HG03558 (cell line): Measurements from ENCODE around the gene CMIP.

Experiments
- ATAC-seq: cut with Tn5 transposase; IDR thresholded peaks from one replicate; pipeline ENCODE4 v1.9.1; 2021; ENCODE audit warnings: moderate number of reproducible peaks; ENCODE audit not compliant: unreplicated experiment; ENCODE audit errors: extremely low read depth

Gene CMIP

DNA sequence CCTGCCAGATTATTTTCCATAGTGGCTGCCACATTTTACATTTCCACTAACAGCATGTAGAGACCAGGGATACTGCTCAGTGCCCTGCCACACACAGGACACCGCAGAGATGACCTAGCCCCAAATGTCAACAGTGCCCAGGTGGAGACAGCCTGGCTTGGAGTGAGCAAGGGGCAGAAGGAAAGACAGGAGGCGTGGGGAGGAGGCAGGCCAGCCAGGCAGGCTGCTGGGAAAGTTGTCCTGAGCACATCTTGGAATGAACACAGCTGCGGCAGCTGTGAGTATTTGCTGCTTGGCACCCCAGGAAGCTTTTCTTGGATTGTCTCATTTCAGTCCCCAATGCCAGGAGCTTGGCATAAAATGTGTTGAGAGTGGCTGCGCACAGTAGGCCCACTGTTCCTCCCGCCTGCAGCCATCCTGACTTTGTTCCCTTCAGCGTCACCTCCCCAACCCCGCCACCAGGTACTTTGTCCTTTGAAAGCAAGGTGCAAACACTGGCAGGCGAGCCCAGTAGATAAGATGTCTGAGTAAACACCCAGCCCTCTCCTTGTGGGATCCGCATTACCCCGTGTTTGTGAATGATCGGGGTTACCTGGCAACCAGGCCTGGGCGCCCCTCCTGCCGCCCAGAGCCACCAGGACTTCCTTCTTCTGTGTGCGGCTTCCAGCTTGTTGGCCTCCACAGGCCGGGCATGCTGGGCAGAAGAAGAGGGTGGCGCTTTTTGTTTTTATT is 114.0 kb downstream of the CMIP start:
- ATAC-seq: no peak

DNA sequence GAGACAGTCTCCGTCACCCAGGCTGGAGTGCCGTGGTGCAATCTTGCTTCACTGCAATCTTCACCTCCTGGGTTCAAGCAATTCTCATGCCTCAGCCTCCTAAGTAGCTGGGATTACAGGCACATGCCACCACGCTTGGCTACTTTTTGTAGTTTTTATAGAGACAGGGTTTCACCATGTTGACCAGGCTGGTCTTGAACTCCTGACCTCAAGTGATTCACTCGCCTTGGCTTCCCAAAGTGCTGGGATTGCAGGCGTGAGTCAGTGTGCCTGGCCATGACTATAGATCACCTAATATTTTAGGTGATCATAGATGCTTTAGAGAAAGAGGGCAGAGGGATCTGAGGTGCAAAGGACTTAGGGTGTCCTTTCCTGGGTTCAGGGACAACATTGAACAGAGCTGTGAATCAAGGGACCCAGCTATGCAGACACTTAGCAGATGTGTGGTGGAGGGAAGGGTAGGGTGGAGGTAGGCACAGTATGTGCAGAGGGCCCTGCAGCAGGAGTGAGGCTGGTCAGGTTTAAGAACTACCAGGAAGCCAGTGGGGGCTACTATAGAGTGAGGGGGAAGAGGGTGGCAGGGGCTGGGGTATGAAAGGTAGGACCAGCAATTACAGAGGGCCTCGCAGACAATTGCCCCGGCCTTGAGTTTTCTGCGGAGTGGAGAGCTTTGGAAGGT is 116.5 kb downstream of the CMIP start:
- ATAC-seq: no peak

DNA sequence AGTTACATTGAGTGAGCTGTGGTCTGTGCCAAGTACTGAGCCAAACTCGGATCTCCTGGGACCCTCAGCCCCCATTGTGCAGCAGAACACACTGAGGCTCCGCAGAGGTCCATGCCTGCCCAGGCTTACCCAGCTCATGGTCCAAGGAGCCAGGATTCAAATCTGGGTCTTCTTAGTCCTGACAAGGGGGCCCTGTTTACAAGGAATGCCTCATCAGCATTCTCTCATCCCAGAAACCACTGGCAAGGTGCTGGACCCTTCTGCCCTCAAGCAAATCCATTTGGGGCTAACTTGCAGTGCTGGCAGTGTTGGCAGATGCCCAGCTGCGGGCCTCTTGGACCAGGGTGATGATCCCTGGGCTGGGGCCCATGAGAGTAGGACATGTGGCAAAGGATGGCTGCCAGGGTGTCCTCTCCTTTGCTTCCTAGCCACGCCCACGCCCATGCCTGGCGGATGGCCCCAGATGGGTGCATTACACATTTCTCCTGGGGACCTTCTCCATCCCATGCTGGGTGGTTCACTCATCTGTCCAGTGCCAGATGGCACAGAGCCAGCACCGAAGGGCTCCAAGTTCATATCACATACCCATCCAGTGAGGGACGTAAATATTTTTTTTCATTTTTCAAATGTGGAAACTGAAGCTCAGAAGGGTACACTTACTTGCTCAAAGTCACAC is 117.7 kb downstream of the CMIP start:
- no peak for ATAC-seq

DNA sequence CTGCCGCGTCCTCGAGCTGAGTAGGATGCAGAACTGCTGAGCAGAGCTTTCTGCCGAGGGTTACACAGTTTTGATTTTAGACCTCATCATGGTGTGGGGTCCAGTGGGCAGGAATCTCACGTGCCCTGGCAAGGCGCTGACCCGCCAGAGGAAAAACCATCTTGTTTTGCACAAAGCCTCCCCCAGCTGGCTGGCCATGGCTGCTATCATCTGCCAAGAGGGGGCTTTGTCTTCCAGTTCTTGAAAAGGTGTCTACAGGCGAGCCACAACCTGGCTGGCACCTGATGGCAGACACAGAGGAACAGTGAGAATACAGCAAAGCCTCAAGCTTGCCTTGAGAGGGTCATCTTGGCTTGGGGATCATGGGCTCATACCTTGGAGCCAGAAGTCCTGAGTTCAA is 118.3 kb downstream of the CMIP start:
- ATAC-seq: no peak

DNA sequence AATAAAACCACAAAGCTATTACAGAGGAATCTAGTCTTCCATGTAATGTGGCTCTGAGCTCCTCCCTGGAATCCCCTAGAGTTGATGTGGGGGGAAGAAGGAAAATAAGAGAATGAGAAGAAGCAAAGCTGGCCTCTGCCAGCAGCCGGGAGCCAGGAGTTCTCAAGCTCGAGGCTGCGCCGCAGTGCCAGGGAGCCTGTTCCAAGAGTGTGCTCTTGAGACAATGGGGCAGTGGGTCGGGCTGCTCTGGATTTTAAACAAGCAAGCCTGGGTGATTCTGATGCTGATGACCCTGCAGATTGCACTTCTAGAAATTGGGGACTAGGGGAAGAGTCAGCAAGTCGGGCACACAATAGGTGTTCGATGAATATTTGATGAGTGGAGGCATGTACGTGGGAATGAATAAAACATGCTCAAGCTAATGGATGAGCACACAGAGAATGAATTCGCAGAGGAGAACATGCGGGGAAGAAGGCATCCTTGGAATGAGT is 119.9 kb downstream of the CMIP start:
- no peak for ATAC-seq

DNA sequence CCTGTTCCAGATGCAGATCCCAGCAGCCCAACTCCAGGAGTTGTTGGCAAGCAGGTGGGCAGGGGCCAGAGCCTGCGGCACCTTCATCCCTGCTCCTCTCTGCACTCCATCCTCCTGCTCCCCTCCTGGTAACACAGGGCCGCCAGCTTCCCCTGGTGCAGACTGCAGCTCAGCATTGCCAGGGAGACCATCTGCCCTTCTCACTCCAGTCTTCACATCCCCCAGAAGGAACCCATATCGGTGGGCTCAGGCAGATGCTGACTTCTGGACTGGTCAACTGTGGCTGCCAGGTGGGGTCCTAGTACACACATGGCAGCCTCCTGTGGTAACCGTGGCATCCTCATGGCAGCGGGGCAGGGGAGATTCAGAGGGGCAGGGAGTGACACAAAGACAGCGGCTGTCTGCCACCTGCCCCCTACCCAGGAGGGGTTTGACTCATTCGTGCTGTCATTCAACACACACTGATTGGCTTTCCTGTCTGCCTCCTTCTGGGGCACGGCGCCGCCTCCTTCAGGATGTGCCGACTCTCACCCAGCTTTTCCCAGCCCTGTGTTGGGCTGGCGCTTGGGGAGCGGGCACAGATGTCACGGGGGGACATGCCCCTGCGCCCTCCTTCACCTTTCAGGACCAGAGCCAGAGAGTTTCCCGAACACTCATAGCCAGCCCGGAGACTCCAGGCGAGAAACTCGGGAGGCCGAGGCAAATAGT is 120.9 kb downstream of the CMIP start:
- ATAC-seq: no peak

DNA sequence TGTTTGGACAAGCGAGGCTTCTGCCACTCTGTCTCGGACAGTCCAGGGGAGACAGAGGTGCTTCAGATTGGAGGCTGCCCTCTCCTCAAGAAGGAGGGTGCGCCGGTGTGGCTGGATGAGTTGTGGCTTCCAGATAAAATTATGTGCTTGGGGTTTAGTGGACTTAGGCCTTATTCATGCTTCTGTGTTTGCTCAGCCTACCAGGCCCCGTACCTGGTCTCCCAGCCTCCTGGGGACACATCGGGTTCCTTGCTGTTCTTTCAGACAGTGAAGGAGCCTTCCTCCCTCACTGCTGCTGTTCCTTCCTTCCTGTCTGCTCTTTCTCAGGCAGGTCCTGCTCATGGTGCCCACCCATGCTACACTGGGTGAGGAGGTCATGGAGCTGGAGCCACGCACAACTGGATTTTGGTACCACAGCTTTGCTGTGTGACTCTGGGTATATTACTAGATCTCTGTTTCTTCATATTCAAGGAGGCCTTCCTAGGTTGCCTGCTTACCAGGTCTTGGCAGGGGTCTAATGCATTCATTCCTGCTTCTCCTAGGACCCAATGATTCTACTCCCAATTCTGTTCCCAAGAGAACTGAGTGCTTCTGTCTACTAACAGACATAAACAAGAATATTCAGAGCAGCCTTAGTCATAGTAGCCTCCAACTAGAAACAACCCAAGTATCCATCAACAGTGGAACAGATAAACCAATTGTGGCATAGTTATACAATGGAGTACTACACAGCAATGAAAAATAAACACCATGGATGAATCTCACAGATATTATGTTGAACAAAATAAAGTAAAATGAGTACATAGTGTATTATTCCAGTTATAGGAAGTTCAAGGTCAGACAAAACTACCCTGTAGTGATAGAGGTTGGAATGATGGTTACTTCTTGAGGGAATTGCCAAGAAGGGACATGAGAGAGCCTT is 121.7 kb downstream of the CMIP start:
- ATAC-seq: no peak

DNA sequence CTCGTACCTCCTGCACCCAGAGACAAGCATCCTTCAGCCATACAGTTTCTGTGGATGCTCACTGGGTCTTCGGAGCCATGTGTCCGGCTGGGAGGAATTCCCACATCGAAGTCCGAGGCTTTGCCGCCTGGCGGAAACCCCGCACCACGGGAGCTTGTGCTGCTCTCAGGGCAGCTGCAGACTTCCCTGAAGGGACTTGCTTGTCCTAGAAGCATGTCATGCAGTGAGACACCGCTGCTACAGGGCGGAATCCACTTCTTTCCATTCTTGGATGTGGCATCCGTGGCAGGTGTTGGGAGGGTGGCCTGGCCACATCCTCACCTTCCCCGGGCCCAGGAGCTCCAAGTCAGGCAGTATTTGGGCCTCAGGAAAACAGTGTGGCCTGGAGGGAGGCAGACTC is 122.5 kb downstream of the CMIP start:
- ATAC-seq: no peak

DNA sequence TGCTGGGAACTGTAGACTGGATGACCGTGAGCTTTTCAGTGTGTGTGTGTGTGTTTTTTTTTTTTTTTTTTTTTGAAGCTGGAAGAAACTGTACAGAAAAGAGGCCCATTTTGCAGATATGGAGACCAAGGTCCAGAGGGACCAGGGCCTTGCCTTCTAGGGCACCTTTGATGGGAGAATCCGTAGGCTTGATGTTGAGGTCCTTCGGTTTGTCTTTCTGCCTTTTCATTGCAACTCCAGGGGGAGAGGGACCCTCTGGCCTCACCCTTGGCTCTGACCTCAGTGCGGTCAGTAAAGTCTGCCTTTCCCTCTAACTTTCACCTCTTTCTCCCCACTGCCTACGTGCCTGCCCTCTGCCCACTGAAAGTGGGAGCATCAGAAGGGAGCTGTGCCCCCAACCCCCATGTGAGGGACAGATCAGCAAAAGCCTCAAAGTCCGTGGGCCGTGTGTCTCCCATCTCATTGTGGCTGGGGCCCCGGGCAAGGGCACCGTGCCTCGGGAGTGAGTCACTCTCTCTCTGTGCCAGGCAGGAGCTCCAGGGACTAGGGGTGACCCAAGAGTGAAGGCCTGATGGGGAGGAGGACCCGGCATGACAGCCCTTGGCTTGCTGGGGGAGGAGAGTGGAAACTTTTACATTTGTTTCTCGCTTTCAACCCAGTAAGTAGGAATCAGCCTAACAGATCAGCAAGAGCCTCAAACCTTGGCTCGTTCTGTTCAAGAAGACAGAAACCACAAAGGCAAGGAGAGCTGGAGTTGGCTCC is 123.6 kb downstream of the CMIP start:
- ATAC-seq: no peak

DNA sequence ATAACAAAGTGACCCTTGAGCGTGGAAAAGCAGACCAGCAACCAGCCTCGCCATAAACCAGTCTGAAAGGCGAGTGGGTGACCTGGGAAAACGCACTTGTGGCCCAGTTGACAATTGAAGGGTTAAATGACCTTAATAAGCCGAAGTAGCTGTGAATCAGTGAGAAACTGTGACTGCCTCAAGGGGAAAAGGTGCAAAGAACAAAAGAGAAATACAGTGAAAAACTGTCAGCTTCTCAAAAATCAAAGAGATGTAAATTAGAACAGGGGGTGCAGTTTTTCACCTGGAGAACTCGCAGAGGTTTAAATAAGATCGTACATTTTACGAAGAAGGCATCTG is 124.1 kb downstream of the CMIP start:
- no peak for ATAC-seq

DNA sequence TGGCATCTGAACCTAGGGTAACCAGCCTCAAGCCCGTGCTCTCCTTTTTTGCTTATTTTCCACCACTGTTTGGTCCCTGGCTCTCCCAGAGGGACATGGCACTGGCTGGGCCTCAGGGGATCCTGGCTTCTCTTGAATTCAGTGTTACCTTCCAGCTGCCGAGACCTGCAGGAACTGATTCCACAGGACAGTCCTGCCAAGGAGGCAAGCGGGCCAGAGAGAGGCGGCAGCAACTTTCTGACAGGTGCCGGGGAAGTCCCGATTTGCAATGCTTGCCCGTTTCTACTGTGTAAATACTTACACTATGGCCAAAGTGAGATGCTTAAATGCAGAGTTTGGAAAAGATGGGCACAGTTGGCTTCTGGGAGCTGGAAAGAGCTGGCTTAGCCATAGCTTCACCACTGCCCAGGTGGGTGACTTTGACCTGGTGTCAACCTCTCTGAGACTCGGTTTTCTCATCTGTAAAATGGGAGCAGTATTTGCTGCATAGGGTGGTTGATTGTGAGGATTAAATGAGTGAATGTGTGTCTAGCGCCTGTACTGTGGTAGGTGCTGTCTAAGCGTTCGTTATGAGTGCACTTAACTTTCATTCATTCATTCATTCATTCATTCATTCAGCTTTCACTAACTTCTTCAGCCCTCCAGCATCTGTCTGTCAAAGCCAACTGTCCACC is 124.9 kb downstream of the CMIP start:
- ATAC-seq: no peak

DNA sequence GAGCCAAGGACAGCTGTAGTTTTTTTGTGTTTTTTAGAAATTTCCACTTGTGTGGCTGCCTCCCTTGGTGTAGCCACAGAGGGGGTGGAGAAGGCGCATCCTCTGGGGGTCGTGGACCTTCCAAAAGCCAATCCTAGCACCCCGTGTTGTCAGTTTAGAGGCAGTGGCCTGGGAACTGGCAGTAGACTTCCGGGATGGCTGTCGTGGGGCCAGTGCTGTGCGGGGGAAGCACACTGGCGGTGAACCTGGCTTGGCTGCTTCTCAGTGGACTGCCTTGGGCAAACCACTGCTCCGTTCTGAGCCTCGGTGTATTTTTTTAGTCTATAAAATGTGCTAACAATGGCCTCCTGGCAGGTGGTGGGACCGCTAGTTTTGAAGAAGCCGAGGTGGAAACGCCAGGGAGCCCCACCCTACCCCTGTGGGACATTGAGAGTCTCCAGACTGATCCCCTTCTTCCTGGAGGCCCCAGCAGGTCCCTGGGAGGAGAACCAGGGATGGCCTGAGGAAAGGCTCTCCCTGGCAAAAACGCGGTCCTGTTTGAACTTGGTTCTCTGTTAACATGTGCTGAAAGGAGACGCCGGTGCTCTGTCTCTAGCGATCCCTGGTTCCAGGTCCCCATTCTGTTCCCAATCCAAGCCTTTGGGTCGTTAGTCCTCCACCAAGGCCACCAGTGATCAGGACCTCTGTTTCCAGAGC is 125.7 kb downstream of the CMIP start:
- ATAC-seq: no peak

DNA sequence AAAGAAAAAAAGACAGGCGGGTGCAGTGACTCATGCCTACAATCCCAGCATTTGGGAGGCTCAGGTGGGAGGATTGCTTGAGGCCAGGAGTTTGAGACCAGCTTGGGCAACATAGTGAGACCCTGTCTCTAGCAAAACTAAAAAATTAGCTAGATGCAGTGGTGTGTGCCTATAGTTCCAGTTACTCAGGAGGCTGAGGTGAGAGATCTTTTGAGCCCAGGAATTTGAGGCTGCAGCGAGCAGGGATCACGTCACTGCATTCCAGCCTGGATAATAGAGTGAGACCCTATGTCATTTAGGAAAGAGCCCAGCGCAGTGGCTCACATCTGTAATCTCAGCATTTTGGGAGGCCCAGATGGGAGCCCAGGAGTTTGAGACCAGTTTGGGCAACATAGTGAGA is 126.6 kb downstream of the CMIP start:
- ATAC-seq: no peak

DNA sequence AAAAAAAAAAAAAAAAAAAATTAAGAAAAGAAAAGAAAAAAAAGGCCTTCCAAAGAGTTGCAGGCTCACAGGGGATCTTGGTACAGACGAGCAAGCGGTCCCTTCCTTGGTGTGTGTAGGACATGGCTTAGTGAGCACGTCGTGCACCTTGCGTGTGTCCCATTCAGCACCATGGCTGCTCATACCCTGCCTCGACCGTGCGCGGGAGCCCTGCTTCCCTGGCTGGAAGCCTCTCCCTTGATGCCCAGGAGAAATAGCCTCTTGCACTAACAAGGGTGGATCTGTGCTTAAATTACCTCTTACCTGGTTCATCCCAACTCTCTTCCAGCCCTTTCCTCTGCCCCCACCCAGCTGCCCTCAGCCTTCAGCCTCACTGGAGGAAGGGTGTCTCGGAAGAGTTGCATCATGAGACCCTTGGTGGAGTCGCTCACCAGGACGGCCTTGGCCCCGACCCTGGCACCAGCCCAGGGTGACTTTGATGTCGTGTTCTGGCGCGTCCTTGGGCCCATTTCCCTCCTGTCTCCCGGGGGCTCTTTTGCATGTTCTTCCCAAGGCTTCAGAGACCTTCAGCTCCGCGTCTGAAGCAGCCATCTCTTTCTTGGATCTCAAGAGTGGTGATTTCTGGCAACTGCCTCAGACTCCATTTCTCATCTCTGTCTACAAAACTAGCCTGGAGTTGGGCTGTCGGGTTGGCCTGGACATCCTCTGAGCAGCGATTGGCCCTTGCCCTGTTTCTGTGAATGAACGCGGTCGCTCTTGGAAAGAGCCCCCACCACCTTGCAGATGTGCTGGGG is 127.2 kb downstream of the CMIP start:
- ATAC-seq: no peak

DNA sequence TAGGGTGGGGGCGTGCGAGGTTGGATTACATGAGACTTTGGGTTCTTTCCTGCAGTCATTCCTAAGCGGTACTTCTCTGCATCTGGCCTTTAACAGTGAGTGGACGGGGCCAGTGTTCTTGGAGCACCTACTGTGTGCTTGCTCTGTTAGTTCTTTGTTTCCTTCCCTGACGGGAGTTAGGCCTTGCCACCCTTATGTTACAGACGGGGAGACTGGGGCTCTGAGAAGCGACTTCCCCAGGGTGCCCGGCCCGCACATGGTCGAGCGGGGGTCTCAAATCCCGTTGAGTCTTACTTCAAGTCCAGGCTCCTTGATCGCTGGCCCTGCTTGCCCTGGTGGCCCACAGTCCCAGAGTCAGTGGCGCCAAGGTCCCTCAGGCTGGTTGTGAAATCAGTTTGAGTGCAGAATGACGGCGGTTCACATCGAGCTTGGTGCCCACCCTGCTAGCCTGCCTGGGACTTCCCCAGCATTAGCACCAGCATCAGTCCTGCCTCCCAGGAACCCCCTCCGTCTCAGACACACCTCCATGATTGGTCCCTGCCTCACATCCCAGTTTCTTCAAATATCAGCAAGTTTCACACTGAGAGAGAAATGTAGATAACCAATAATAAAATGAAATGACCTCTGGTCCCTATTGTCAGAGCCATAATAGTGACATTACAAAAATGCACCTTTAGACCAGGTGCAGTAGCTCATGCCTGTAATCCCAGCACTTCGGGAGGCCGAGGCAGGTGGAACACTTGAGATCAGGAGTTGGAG is 128.0 kb downstream of the CMIP start:
- ATAC-seq: no peak

DNA sequence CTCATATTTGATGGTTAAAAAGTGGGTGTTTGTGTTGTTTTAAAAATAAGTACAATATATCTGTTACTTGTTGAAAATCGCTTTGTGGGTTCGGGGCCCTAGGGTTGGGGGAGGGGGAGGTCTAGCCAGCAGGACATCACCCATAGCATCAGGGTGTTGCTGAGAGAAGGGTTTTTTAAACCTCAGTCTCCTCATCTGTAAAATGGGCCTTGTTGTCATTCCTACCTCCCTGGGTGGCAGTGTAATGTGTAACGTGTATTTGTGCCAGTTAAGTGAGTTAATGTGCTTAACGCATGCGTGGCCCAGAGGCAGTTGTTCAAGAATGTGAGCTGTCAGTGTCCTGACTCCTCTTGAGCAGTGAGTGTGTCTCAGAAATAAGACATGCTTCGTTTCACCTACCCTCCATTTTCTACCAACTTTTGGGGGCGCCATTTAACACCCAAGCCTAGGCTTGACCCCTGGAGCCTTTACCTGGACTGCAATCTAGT is 129.0 kb downstream of the CMIP start:
- no peak for ATAC-seq
